ENCODE measurements around the gene PBRM1.
A peak's percentile ranks its signal among the peaks of the same experiment; 100 is the strongest.
"Not testable (repeated sequence)": the region's sequence is repeated elsewhere in the genome, so short reads cannot be mapped to it uniquely, and the experiment has no call there.

PBRM1 gene

DNA sequence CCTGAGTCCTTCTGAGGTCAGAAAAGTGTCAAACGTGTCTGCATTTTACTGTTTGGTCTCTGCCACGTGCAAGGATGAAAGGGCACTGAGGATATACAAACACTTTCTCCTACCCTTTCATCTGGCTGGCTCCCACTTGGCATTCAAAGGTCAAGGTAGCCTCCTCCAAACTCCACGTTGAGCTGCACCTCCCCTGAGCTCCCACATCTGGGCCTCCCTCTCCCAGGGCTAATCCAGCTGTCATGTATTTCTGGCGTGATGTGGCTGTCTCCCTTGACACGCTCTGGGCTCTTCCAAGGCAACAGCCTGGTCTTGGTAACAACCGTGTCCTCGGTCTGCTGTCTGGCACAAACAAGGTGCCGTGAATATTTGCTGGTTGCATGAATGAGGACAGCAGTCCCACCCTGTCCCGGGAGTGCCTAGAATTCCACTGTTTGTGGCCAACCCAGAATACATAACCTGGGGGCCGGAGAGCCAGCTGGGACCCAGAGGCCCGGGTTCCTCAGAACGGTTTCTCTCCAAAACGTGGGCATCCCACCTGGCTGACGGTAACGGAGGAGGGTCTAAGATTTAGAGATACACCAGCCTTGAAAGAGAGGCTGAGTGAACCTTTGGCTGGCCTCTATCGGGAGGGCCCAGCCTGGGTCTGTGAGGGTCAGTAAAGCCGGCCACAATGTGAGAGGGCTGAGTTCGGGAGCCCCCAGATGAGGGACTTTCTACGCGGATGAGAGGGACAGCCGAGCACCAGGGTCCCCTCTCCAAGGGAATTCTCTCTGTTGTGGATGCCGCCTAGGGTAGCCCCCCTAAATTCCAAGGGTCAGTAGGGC is 19.1 kb upstream of the PBRM1 start:
- DNase-seq, result no peak

DNA sequence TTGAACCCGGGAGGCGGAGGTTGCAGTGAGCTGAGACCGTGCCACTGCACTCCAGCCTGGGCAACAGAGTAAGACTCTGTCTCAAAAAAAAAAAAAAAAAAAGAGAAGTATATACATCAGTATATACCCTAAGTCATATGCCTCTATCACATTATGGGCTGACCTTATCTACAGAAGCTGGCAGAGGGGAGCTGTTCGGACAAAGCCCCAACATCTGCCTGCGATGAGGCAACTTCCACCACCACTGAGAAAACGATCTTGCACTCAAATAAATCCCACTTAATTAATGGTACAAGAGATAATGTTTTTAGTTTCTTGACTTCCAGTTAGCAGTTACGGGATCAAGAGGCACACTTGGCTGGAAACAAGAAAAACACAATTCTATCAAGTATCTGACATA is 17.6 kb upstream of the PBRM1 start:
- no peak for DNase-seq

DNA sequence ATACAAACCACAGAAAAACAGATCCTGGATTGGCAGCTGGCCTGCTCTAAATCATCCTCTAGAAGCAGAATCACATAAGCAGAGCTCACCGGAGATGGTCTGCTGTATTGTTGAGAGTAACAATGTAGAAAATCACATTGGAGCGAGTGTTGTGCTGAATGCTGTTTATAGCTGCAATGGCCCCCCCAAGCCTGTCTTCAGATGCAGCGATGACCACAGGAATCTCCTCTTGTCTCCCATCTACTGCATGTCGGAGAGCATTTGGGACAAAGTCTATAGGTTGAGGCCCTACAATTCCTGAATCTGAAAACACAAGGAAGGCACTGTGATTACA is 11.9 kb upstream of the PBRM1 start:
- no peak for DNase-seq

DNA sequence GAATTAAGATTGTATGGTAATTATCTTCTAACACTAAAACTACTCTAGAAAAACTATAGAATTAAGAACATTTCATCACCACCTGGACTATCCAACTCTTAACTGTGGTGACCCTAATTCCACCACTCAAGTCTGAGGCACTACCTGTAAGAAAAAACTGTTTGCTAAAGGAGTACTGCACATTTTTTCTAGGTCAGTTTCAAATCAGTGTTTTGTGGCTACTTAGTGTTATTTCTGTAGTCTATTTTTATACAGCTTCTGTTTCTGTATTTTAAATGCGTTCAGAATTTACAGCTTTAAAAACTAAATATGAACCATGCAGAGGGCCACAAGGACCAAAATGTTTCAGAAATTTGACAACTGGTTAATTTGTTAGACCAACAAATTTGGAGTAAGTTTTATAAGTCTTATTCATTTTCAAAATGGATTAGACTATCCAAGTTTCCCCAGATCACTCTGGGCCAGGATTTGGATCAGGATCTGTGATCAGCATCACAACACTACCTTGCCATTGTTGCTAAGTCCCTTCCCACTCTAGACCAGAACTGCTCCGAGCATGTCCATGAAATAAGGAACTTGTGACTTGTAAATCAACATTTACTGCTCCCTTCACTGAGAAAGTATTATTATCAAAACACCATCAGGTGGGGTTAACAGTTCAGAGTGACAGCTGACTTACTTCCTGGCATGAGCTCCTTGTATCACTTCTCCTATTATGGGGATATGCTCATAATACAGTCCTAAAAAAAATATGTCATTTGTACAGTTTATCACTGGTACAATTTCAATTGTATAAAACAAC is 11.3 kb upstream of the PBRM1 start:
- no peak for DNase-seq

DNA sequence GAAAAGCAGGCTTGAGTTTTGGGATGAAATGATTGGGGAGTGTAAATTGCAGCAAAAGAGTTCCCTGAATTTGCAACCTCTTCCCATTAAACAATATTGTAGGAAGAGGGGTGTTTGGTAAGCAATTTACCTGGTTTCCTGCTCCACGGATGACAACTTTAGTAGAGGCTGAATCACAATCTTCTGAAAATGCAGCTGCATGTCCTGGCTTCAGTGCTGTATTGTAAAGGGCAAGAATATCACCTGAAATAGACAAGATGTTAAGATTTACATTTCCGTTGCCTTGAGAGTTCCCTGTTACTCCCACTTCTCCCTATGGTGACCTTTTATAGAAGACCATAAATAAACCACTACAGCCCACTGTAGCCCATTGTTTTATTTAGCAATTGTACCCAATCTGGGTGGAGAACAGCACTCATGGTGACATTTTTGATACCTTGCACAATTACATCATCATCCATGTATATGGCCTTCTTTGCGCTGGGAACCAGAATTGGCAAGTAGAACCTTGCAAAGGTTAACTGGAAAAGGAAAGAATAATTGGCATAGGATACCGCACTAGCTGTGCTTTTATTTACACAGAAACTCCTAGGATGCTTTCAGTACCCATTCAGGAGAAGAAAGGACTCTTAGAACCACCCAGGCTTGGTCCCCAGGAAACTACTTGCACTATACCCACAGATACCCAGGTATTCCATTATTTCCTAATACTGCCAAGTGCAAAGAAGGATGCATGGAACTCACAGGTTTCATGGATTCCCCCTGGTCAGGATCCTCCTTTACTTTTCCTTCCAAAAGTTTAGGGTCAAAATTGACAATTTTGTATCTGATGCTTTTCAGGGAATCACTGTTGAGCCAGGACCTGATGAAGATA is 10.3 kb upstream of the PBRM1 start:
- DNase-seq, result no peak

DNA sequence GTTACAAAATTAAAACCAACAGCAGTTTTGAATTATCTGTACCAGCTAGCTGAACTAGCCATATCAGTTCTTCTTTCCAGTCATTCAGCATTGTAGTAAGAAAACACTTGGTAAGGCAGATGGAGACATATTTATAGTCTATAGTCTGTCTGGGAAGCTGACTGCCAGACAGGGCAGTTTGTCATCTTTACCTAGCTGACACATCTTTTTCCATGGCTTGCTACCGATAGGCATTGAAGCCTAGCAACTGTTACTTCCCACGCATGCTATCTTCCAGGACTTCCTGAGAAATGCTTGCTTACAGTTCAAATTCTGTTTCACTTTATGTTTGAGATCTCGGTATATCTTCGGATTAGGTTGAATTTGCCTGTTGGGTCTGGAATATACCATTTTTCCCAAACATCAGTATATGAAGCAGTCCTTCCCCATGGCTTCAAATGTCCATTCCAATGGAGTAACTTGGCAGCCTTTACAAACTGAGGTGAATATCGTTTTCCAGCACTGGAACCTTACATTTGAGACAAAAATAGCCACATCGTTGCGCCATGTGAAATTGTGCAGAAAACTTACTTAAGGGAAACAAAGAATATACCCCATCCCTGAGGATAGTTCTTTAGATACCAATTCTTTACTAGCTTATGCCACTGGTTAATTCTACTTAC is 8.9 kb upstream of the PBRM1 start:
- no peak for DNase-seq

DNA sequence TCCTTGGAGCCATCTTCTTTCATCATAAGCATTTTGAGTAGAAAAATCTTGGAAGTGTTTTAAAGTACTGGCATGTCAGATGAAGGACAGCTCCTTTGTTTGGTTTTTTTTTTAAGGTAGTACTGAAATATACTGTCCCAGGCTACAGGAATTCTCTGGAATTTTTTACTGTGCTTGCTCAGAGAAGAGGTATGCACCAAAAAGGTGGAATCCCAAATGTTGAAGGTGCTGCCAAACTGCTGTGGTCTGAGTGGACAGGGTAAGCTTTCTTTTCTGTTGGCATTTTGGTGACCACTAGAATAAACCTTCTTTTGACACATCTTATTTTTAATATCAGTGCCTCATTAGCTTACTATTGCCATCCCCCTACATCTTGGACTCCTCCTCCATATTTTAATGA is 7.4 kb upstream of the PBRM1 start:
- no peak for DNase-seq

DNA sequence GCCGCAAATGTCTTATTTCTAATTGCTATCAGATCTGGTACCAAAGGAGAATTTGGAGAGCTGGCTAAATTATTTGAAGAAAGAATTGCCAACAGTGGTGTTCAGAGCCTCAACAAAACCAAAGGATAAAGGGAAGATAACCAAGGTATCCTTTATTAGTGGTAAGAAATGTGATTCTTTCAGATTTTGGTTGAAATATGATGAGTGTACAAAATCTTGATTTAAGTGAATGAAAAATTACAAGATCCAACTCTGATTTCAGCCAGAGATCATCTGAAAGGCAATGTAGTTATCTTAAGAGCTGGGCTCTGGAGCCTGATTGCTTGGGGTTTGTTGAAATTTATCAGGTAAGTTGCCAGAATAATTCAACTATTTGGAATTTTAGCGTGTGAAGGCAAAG is 4.8 kb upstream of the PBRM1 start:
- no peak for DNase-seq

DNA sequence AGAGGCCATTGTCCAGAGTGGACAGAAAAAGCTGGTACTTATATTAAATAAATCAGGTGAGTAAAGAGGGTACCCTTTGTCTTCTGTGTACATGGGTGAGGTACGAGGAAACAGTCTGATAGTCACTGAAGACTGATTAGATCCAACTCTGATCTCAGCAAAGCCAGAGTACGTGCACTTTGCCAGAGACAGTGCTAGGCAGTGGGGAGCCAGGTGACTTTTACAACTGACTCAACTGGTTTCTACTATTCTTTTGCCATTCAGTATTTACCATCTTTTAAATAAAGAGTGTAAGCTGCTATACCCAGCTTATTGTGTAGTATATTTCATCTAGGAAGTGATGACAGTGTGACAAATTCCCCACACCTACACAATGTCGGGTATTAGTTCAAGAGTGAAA is 3.4 kb upstream of the PBRM1 start:
- no peak for DNase-seq

DNA sequence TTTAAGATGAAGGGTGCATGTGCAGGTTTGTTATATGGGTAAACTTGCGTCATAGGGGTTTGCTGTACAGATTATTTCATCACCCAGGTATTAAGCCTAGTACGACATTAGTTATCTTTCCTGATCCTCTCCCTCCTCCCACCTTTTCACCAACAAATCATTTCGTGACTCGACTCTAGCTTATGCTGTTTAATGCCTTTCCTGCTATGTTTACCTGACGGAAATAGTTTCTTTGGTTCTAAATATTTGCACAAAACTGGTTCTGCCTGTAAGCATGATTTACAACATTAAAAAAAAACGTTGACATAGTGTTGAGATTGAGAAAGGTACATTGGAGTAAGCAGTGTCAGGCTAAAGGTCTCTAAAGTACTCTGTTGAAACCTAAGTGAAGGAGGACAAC is 2.6 kb upstream of the PBRM1 start:
- DNase-seq, result no peak

DNA sequence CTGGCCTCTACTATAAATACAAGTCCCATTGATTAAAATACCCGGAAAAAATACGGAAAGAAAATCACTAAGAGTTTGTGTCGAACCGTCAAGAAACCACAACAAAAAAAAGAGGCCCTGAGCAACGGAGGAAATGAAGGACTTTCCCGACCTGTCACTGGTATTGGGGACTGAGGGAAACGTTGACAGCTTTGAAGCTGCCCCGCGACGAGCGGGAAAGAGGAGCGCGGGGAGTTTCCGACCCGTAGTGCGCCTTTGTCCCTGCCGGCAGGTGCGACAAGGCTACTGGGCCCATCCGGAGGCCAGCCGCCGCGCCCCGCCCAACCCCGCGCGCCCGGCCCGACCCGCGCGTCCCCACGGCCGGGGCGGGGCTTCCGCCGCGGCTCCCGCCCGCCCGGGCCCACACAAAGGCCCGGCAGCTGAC is 416 bp downstream of the PBRM1 start:
- peak; percentile 90 for DNase-seq

DNA sequence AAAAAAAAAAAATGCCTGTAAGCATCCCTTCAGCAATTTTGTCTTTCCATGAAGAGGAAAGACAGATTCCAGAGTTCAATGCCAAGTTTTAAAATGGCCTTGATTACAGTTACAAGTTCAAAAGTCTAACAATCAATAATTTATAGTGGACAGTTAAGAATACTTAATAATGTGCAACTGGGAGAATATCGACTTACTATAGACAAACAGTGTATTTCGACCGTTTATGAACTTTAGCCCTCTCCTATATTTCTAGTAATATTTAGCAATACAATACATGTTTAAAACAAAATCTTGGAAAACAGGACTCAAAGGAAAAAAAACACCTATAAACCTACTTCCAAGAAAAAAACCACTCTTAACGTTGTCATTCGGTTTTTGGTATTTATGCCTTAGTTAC is 1.5 kb downstream of the PBRM1 start:
- no peak for DNase-seq

DNA sequence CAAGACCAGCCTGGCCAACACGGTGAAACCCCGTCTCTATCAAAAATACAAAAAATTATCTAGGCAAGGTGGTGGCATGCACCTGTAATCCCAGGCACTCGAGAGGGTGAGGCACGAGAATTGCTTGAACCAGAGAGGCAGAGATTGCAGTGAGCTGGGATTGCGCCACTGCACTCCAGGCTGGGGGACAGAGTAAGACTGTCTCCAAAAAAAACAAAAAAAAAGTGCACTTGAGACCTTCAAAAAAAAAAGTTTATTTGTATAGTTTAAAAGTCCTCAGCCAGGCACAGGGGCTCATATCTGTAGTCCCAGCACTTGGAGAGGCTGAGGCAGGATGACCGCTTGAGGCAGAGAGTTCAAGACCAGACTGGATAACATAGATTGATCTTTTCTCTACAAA is 2.1 kb downstream of the PBRM1 start:
- DNase-seq, result no peak

DNA sequence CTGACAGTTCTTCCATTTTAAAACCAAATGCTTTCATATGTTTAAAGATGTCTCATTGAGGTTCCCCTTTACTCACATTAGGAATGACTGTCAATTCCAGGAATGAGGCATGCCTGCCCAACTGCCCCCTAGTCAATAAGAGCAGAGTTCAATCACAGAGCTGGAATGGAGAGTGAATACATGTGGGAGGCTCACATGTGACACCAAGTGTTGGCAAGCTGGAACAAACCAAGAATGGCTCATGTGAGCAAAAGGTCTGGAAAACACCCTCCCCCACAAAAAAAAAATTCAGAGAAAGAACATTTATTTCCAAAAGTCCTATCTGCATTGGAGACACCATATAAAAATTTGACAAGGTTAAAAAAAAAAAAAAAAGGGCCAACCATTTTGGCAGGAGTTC is 3.7 kb downstream of the PBRM1 start:
- DNase-seq, result peak; percentile 92

DNA sequence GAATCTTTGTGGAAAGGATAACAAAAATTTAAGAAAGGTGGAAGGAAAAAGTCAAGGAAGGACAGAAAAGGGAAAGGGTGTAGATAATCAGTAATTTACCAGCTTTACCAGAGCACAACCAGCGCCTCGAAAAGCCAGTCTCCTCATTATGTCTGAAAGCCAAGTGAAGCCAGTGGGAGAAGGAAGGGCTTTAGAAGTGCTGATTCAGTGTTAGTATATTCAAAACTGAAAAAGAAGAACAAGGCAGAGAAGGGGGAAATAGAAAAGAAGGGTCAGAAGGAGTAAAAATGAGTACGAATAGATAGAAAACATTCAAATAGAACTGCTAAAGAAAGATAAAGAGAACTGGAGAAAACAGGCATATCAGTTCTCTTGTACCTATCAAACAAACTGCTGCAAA is 4.1 kb downstream of the PBRM1 start:
- peak; percentile 66 for DNase-seq

DNA sequence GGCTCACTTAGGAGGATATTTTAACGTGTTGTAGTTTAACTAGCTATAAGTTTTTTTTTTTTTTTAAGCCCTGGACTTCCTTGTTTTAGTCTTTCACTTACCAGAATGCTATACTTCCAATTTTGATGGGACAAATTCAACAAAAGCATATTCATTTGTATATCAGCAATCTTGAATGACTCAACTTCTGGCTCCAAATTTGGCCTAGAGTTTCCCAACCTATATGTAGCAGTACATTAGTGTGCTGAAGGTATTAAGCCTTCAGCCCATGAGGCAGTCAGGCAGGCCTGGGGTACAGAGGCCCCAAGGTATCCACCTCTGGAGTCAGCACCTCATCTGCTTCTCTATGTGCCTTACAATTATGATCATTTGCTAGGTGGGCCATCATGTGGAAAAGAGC is 5.9 kb downstream of the PBRM1 start:
- DNase-seq, result peak; percentile 43

DNA sequence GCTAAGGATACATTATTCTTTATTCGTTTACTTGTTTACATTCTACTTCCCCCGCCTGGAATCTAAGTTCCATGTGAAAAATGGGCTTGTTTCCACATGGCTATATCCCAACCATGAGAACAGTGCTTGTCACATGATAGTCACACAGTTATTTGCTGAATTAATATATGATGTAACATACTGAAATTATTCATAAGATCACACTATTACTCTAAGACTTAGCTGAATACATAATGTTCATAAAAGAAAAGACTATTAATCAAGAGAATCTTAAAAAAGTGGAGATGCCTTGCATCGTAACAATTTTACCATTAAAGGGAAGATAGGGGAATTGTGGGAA is 6.5 kb downstream of the PBRM1 start:
- peak; percentile 39 for DNase-seq

DNA sequence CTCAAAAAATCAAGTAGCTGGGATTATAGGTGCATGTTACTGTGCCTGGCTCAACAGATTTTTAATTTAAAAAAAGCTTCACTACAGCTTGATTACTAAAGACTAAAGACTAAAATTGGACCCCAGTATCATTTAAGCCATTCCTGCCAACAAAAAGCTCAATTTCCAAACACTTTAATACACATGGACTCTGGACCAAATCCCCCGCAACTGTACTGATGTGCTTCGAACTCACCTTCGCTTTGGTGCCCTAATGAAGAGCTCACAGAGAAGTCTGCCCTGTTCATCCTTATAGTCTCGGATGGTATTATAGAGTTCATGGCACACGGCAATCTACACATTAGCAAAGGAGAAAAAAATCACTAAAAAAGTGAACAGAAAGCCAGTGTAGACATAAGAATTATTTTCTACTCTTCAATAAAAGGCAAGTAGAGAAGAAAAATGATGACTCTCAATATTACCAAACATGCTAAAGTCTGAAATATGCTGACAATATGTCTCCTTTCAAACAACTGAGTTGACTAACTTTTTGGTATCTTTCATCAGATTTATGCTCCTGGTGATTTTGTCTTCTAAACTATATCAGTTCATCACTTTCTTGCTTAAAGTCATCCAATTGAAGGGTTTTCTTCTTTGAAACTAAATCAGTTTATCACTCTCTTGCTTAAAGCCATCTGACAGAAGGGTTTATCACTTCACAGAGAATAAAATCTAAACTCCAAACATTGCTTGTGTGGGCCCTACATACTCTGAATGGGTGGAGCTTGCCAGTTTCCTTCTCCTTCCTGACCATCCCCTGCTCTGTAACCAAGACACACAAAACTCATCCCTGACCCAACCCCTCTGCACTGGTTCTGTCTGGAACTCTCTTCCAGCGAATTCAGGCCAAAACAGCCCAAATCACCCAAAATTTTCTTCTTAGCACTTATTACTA is 7.2 kb downstream of the PBRM1 start:
- DNase-seq, result no peak

DNA sequence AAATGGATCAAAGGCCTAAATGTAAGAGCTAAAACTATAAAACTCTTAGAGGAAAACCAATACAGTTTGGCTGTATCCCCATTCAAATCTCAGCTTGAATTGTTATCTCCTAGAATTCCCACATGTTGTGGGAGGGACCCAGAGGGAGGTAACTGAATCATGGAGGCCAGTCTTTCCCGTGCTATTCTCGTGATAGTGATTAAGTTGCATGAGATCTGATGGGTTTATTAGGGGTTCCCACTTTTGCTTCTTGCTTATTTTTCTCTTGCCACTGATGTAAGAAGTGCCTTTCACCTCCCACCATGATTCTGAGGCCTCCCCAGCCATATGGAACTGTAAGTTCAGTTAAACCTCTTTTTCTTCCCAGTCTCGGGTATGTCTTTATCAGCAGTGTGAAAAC is 9.5 kb downstream of the PBRM1 start:
- not testable (repeated sequence) for DNase-seq

DNA sequence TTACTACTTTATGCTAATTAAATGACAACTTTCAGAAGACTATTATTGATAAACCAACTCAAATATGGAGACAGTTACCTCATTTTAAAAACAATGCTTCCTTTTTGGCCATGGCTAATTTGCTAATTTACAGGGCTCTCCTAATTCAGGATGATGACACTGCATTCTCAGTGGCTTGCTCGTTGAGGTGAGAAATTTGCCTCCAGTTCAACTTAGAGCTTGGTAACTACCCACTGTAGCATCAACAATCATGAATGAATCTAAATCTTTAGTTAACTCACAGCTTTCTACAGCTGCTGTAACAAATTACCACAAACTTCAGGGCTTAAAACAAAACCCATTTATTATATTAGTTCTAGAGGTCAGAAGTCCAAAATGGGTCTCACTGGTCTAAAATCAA is 14.0 kb downstream of the PBRM1 start:
- no peak for DNase-seq

DNA sequence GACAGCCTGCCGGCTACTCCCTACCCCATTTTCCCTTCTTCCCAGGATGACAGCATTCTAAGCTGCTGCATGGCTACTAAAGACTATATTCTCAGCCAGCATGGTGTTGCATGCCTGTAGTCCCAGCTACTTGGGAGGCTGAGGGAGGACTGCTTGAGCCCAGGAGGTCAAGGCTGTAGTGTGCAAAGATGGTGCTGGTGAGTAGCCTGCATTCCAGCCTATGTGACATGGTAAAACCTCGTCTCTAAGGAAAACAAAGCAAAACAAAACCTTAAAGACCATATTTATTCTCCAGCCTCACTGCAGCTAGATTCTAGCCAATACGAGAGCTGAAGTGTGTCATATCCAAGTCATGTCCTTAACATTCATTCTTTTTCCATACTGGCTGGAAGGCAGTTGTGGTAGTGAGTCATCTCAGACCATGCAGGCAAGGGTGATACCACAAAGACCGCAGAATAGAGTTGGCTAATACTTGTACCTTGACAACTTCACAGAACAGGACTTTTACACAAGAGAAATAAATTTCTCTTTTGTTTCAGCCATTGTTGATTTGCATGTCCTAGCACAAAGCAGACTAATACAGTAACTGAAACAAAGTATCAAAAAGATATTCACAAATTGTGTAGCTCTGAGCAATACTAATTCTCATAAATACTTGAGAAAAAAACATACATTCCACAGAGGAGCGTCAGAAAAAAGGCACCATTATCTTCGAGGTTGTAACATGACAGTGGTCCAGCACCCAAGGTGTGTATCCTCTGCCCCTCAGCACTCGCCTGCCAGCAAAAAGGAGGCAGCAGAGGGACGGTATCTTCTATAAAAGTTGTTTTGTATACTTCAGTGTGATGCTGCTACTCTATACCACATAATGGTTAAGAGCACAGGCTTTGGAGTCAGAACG is 14.8 kb downstream of the PBRM1 start:
- peak; percentile 91 for DNase-seq
